Measurements from ENCODE around the gene CASQ2.

Gene CASQ2

DNA sequence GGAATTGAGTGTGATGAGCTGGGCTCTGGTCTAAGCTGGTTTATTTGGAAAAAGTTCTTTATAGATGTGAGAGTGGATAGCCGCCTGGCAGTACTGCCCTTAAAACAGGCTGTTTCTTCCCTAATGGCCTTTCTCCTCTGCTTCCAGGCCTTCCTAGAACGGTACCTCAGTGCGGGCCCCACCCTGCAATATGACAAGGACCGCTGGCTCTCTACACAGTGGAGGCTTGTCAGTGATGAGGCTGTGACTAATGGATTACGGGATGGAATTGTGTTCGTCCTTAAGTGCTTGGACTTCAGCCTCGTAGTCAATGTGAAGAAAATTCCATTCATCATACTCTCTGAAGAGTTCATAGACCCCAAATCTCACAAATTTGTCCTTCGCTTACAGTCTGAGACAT lies 77.5 kb downstream of the CASQ2 start:
- no peak for DNase-seq

- DNase-seq, result no peak
These were observed 80.8 kb downstream of the CASQ2 start for GRCh38 chr1:115687744-115688143.

DNA sequence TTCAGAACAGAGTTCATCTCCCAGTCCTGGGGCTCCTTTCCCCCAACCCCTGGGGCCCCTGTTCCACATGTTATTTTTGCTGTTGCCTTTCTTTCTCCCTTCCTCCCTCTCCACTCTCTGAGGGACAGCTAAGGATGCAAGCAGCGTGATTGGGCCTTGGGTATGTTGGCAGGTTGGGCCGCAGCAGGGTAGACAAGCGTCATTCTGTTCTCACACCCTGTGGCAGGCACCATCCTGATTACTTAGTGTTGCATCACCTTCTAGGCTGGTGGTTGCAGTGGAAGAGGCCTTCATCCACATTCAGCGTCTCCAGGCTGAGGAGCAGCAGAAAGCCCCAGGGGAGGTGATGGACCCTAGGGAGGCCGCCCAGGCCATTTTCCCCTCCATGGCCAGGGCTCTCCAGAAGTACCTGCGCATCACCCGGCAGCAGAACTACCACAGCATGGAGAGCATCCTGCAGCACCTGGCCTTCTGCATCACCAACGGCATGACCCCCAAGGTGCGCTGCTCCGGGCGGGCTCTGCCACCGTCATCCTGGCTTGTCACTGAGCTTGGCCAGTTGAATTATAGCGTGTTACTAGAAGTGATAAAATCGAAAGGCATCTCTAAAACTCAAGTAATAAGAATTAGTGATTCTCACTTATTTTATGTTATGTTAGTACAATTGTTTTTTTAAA lies 83.3 kb downstream of the CASQ2 start:
- no peak for DNase-seq

- DNase-seq, result no peak
These were observed 85.7 kb downstream of the CASQ2 start for GRCh38 chr1:115682792-115683191.

DNA sequence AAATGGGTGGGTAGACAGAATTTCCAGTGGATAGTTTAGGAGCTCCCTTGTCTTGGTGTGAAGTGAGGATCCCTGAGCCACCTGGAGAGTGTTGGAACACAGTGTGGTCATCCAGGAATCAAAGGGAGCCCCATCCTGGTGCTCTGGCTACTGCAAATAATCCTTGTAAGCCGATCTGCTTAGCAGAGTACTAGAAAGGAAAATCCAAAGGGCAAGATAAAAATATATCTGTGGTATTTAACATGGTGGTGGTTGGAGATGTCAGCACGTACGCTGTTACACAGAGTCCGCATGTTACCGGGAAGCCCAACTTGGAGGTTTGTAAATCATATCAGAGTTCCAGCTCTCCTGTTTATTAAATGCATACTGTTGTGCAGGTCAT lies 87.8 kb downstream of the CASQ2 start:
- DNase-seq, result no peak

DNA sequence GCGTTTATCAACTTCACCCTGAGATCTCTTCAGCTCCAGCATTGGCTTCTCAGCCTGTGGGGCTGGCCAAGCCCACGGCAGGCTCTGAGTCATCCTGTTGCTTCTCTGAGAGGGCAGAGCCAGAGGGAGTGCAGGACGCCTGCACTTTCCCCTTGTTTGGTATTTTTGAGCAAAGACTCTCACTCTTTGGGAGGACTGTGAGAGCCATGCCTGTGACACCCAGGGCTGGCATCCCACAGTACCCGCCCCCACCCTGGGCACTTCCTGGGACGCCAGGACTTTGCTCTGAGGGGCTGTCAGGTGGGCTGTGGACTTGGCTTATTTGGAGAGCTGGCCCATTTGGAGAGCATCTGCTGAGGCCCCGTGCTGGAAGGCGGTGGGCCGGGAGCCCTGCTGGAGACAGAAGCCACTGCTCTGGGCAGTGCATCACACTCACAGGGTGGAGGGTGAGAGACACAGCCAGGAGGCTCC lies 89.3 kb downstream of the CASQ2 start:
- DNase-seq, result no peak

- DNase-seq, result no peak
These were observed 90.4 kb downstream of the CASQ2 start for GRCh38 chr1:115678141-115678540.

- no peak for DNase-seq
These were observed 90.9 kb downstream of the CASQ2 start for GRCh38 chr1:115677565-115677964.

GRCh38 chr1:115677182-115677555 lies 91.3 kb downstream of the CASQ2 start:
- no peak for DNase-seq

GRCh38 chr1:115676498-115677181 lies 91.9 kb downstream of the CASQ2 start:
- no peak for DNase-seq

DNA sequence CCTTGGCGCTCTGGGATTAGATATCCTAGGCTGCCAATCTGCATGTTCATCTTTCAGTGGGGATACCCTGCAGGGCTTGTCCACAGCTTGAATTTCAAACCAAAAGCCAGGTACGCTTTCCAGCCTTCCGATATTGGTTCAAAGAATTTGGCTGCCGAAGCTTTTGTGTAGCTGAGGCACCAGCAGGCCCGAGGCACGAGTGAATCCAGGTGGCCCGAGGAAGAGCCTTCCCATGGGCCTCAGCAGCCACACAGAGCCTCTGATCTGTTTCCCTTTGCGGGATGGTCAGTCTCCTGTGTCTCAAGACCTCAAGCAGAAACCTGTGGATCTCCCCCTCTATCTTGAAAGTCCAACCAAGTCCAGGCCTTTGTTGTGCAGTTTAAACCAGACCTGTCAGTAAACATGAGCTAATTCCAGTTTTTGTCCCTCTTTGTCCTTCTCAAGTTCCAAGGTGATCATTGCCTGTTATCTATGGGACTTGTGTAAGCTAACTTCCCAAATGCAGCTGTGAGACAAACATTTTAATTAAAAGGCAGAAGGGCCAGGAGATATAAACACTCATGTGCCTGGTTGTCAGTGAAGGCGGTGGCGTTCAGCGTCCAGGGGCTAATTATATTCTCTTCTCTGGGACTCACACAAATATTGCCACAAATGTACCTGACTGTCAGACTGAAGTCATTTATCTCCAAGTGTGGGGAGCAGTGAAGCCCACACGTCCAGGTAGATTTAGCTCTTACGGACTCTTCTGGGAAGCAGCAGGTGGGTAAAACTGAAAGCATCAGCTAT lies 96.1 kb downstream of the CASQ2 start:
- DNase-seq, result no peak

DNA sequence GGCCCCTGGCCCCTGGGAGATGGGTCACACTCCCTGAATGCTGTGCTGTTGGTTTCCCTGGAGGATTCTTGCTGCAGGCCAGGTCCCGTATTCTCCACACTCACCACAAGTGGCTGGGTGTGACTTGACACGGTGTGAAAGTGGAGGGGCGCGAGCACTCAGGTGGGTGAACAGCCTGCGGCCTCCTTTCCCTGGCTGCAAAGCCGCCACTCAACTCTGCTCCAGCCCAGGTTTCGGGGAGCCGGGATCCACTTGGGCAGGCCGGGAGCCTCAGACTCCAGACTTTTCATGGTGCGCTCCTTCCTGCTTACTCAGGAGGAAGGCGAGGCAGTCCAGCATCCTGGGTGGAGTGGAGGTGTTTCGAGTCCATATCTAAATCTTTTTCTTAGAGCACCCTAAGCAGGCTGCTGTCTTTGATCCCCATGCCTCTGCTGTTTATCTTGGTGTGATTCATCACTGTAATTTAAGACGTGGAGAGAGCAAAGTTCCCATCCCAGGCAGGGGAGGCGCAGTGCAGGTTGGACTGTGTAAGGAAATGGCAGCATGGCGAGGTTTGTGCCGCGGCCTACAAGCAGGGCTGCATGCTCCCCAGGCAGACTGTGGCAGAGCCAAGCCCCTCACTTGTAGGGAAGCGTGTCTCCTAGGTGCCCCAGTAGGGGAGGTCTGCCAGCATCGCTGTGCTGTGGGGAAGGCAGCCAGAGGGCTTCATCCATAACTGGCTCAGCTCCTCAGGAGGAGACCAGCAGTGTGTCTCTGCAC lies 97.2 kb downstream of the CASQ2 start:
- no peak for DNase-seq

DNA sequence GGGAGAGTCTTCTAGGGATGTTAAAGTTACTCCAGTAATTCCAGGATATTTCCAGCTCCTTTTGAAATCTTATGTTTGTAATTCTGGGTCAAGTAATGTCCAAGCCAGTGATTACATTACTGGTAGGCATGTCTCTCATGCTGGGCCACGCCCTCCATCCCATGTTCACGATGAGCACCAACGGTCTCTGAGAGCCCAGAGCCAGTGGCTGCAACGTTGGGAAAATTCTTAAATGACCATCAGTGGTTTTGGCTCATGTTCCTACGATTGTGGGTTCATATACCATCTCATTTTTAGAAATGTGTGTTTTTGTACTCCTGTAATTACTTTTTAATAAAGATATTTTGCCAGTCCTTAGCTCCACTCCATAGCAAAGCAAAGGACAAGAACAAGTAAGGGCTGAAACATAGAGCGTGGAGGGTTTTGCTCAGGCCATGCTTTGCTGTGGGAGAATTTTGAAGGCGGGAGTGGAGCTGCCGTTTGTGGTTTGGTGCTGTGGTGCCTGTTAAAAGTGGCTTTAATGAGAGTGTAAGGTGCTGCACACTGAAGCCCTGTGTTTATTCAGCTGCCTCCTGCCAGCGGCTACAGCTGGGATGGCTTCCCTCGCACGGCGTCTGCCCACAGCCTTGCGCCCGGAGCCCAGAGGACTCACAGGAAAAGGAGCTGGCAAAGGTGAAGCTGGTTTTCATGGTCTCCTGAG lies 97.9 kb downstream of the CASQ2 start:
- DNase-seq, result no peak

GRCh38 chr1:115669886-115670285 lies 98.6 kb downstream of the CASQ2 start:
- no peak for DNase-seq

- no peak for DNase-seq
These were observed 99.4 kb downstream of the CASQ2 start for GRCh38 chr1:115669002-115669673.

GRCh38 chr1:115668579-115668978 lies 99.9 kb downstream of the CASQ2 start:
- no peak for DNase-seq

- DNase-seq, result no peak
These were observed 101.8 kb downstream of the CASQ2 start for GRCh38 chr1:115666702-115667101.

GRCh38 chr1:115666206-115666605 lies 102.3 kb downstream of the CASQ2 start:
- no peak for DNase-seq

GRCh38 chr1:115665319-115666096 lies 103.0 kb downstream of the CASQ2 start:
- no peak for DNase-seq

DNA sequence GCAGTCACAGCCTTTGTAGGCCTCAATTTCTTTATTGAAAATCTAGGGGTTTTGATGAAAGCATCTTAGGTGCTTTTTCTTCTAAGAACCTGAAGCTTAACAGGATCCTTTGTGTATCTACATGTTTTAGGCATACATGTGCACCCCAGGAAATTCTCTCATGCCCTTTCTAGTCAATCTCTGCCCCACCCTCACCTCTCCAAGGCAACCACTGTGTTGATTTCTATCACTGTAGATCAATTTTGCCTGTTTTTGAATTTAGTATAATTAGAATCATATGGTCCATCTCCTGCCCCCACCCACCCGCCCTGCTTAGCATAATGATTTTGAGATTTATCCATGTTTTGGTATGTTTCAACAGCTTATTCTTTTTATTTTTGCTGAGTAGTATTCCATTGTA lies 107.4 kb downstream of the CASQ2 start:
- DNase-seq, result no peak

- DNase-seq, result no peak
These were observed 108.4 kb downstream of the CASQ2 start for GRCh38 chr1:115660151-115660550.

Data from CD4-positive, alpha-beta T cell treated with Interferon alpha-2 for 1 hour (primary cell).